Fibroblast of skin of left biceps (primary cell): Measurements from ENCODE around the gene FAM193A.
"Not testable (repeated sequence)": the region's sequence is repeated elsewhere in the genome, so short reads cannot be mapped to it uniquely, and the experiment has no call there.

ENCODE experiments used
- DNase-seq, 2 experiments: peaks; one replicate each; pipeline ENCODE4 v3.0.0-alpha.2; 2013; ENCODE audit warnings: low read depth in 2 of 2

The FAM193A gene

DNA sequence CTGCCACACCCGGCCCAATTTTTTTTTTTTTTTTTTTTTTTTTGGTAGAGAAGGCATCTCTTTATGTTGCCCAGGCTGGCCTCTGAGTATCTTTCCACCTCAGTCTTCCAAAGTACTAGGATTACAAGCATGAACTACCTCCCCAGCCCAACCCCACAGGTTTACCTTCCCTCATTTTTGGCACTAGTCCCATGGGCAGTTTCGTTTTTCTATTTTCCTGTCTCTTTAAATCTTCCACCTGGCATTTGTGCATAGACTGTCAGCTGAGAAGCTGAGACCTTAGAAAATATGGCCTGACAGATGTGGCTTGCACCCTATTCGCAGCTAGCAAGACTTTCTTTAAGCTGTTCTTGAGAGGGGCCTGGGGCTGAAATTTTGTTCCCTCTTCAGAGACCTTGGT, 191.8 kb downstream of the FAM193A start:
- DNase-seq = no peak

DNA sequence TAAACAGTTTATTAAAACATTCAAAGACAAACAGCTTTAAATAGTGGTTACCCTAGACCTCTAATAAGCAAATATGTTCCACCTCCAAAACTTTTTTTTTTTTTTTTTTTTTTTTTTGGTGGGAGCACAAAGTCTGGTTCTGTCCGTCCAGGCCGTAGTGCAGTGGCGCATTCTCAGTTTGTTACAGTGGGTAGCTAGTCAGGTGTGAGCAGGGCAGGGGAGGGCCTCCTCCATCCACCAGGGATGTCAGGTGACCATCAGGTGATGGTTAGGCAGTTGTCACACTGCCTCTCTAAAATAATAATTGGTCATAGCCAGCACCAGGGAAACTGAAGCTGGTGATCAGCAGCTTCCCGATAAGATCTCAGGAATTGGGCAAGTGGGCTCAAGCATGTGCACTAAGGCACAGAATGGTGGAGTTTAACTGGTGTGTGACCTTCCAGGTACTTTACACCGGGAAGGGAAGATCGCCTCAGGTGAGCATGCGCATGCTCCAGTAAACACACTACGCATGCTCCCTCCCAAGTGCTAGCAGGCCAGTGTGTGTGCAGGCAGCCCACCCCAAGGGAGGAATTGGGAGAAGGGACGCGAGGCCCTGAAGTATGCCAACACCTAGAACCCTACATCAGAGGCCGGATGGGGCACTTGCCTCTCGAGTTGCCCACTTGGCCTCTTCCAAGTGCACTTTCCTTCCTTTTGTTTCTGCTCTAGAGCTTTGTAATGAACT, 192.5 kb downstream of the FAM193A start:
- DNase-seq = no peak

DNA sequence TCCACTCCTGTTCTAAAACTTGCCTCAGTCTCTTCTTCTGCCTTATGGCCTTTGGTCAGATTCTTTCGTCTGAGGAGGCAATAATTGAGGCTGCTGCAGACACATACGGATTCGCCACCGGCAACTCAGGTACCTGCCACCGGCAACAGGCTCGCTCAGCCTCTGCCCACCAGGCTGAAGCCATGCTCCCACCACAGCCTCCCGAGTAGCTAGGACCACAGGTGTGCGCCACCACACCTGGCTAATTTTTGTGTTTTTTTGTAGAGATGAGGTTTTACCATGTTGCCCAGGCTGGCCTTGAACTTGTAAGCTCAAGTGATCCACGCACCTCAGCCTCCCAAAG, 193.1 kb downstream of the FAM193A start:
- DNase-seq = no peak

DNA sequence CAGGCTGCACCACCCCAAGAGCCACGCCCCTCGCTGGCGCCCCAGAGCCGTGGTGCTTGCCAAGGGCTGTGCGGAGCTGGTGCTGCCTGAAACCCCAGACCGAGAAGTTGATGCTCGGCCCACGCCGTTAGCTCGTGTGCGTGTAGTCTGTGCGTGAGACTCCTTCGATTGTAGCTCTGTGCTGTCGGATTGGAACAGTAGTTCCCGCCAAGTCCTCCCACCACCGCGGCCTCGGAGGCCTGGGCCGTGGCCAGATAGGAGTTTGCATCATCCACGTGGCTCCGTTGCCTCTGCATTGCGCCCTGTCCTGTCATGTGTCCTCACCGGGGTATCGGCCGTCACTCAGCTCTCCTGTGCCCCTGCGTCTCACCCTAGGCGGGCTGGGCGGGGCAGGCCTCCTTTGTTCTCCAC, 195.5 kb downstream of the FAM193A start:
- DNase-seq = no peak

DNA sequence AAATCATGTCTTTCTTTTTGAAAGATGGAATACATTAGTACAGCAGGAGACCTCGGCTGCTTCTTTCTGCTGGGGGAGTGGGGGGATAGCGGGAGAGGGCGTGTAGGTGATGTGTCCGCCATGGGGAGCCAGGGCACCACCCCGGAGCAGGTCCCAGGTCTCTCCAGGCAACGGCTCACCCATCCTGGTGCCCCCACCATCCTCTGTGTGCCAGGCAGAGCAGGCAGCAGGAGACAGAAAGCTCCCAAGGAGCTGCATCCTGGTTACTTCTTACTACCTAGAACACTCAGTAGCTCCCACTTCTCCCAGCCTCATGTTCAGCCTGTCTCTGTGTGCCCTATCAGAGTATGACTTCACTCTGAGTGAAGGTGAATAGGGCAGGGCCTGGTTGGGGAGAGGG, 196.1 kb downstream of the FAM193A start:
- no peak for DNase-seq

DNA sequence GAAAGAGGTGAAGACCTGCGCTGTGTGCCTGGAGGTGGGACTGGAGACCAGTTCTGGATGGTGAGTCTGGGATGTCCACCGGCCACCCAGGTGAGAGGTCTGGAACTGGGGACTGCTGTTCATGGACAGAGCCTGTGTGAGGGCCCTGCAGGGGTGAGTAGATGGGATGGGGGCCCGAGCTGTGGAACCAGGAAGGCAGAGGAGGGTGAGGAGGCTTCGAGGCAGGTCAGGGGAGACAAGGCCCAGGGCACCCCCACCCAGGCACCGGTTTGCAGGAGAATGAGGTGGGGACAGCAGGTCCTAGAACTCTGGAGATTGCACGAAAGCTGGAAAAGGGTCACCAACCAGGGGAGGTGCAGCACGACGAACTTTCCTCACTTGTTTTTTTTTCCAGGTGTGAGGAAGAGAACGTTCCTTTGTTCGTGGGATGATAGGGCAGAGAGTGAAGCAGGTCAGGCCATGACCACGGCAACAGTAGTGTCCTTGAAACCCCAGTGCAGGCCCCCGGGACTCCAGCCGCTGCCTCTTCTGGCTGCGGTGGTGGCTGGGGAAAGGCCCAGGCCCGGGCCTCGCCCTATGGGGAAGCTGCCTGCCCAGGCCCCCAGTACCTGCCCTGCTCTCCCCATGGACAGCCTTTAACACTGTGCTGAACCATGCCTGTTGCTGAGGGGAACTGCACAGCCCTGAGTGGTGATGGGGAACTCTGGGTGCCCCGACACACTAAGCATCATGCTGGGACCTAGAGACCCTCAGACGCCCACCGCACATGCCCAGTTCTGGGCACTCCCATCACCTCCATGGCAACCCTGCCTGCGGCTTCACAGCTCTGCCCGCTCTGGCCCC, 196.8 kb downstream of the FAM193A start:
- no peak for DNase-seq

DNA sequence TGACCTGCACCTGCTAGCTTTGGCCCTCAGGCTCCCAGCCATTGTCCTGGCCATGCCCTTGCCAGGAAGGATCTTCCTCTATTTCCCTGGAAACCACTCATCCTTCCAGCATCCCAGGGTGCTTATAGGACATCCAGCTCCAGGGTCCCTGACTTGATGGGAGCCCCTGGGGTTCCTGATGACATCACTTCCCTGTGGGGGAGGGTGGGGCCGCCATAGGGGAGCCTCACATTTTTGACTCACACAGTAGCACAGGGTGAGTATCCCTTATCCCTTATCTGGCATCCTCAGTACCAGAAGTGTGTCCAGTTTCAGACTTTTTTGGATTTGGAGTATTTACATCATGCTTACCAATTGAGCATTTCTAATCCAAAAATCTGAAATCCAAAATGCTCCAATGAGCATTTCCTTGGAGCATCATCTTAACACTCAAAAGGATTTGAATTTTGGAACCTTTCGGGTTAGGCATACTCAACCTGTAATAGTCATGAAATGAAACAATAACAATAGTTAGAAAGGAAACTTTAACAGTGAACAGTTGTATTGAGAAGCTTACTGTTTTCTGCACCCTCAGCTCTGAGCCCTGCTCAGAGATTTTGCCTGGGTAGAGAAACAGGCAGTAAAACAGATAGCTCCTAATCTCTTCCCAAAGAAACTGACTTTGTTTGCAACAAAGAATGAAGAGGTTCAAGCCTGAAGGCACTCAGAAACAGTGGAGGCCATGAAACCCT, 197.6 kb downstream of the FAM193A start:
- no peak for DNase-seq

DNA sequence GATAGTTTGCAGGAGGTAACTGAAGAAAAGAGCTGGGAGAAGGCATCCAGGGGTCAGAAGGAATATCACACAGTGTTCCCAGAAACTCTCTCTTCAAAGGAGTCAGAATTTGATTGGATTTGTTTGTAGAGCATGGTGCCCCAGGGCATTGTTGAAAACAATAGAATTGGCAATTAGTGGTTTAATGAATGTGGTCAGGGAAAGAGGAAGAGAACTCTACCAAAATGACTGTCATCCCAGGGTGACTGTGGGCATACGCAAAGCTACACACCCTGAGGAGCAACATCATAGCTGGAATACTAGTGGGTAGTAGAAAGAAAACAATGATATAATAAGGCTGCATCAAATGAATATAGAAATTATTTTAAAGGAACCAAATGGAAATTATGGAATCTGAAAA, 198.2 kb downstream of the FAM193A start:
- no peak for DNase-seq

DNA sequence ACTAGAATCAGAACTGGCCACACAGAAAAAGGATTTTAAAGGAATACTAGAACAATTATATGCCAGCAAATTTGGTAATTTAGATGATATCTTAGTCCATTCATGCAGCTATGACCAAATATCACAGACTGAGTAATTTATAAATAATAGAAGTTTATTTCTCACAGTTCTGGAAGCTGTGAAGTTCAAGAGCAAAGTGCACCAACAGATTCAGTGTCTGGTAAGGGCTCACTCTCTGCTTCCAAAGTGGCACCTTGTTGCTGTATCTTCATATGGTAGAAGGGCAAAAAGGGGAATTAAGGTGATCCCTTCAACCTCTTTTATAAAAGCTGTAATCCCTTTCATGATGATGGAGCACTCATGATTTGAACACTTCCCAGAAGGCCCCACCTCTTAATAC, 199.4 kb downstream of the FAM193A start:
- no peak for DNase-seq

DNA sequence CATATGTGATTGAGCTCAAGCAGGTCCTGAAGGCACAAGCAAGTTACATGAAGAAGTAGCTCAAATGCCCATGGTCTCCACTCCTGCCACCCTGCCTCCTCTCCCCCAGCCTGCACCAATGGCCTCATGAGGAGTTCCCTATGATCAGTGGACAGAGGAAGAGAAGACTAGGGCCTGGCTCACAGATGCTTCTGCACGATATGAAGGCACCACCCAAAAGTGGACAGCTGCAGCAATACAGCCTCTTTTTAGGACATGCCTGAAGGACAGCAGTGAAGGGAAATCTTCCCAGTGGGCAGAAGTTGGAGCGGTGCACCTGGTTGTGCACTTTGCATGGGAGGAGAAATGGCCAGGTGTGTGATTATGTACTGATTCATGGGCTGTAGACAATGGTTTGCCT, 201.8 kb downstream of the FAM193A start:
- DNase-seq = not testable (repeated sequence)

DNA sequence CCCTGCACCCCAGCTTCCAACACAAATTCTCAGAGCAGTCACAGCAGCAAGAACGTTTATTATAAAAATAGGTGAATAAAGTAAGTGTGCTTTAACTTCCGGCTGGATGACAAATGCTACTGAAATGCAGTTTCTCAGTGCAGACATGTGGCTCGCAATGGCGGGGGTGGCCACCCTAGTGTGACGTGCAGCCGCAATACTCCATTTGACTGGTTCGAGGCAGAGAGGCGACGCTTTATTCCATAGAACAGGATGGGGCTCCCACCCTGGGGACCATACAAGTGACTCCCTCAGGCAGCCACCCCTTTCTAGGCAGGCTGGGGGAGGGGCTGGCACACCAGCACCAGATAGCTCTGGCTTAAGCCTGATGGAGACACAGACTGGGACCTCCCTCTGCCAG, 205.2 kb downstream of the FAM193A start:
- DNase-seq = peak in 1 of 2 experiments; percentile 6

DNA sequence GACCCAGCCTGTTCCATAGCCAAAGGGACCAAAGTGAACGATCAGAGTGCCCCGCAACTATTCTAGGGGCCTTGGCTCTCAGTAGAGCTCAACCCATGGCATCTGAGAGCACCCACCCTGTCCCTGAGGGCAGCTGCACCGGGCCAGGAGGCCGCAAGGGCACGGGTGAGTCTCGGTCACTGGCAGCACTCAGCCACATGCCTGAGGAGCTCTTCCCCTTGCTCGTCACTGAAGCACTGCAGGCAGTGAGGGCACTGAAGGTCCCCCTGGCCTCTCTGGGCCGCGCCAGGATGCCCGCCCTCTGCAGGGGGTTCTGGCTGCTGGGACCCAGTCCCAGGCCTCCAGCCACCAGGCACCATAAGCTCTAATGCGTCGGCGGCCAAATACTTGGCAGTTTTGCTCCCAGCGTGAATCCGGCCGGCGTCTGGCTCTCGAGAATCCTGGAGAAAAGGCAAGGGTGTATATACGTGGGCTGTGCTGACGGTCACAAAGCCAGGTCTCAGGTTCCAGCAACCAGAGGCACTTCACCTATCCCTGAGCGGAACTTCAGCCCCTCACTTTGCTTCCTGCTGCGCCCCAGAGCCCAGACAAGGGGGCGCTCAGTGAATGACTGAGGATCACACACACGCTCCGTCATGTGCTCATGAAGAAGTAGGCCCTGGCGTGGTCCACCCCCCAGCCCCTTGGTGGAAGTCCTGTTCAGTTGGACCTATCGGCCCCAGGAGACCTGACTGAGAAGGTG, 205.8 kb downstream of the FAM193A start:
- no peak for DNase-seq

DNA sequence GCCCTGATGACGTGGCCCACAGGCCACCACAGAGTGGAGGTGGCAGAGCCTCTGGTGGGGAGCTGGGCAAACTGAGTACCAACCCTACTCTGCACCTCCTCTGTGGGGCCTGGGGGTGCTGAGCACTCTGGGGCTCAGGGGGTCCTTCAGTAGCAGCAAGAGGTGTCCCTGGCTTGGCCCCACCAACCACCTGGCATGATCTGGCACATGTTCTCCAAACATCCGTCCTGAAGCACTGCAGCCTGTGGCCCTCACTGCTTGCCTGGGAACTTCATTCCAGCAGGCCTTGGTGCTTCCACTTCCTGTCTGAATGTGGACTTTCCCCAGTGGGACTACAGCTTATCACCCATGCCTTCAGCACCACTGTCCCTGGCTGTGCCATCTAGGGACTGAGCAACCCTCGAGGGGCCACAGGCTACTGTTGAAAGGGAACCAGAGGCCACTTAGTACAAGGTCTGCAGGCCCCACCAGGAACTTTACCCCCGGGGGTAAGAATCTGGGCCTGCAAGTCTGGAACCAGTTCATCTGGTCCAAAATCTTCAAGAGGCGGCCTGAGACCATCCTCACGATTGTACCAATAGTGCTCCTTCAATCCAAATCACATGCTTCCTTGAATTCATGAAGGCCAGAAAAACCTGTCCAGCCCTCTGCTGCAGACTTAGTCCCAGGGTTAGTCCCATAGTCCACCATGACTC, 206.5 kb downstream of the FAM193A start:
- DNase-seq = no peak

DNA sequence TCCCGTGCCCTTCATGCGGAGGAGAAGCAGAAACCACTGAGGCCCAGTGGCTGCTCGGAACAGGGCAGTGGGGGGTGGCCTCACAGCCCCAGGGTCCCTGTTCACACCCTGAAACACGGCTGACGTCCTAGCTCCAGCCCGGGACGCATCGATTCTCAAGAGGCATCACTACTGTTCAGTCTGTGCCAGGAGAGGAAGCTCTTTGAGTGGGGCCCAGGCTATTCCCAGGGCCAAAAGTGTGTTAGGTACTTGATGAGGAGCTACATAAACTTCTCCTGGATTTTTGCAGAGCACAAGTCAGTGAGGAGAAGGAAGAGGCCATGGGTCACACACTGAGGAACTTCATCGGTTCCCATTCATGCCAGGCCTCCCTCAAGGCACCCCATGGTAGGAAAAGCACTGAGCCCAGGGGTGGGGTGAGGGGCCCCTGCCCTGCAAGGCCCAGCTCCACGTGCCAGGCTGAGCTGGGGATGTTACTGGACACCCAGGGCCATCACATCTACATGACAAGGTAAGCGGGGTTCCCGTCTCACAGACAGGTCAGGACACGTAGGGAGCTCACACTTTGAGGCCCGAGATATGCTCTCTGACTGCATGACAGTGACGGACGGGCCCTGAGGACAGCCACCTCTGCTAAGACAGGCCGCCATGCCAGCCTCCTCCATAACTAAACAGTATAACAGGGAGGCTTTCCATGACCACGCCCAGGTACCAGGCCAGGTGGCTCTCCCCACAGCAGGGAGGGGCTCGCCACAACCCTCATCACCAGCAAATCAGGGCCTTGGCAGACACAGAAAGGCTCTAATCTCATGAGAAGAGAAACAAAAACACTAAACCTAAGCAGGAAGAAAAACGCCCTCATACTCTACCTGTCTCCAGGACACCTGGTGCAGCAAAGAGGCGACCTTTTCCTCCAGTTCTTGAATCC, 207.3 kb downstream of the FAM193A start:
- no peak for DNase-seq

DNA sequence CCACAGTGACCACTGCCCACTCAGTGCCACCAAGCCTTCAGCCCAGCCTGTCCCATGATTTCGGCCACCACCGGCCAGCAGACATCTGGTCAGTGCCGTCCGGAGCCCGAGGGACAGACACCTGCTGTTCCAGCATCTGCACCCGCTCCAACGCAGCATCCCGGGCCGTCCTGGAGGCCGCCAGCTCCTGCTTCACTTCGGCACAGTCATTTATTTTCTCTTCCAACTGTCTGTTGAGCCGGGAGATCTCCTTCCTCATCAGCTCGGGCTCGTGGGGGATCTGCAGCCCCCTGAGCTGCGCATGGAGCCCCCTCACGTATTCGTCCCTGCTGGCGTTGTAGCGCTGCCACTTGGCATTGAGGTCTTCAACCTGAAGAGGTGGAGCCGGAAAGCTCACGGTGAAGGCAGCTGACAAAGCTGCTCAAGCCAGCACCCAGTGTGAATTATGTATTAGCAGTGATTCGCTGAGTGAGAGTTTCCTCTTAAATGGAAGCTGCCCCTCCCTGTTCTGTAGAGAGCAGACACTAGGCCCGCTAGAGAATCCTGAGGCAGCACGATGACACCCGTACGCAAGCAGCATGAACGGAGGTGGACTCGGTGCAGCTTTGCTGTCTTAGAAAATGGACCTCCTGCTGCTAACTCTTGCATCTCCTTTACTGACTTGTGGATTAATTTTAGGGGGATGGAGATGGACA, 208.3 kb downstream of the FAM193A start:
- no peak for DNase-seq

DNA sequence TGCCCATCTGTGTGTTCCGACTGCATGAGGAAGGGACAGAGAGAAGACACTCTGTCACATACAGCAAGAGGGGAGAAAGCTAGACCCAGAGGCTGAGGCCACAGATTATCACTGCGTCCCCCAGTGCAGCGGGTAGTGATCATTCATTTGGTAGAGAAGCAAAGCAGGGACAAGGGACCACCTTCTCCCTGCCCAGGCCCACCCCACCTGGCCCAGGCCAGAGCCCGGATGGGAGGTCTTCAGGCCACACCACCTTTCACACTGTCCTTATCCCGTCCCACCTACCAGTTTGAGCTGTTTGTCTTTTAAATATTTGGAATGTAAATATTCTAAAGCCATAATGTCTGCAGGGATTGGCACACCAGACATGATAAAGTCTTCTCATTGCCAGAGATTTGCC, 209.1 kb downstream of the FAM193A start:
- DNase-seq = no peak

DNA sequence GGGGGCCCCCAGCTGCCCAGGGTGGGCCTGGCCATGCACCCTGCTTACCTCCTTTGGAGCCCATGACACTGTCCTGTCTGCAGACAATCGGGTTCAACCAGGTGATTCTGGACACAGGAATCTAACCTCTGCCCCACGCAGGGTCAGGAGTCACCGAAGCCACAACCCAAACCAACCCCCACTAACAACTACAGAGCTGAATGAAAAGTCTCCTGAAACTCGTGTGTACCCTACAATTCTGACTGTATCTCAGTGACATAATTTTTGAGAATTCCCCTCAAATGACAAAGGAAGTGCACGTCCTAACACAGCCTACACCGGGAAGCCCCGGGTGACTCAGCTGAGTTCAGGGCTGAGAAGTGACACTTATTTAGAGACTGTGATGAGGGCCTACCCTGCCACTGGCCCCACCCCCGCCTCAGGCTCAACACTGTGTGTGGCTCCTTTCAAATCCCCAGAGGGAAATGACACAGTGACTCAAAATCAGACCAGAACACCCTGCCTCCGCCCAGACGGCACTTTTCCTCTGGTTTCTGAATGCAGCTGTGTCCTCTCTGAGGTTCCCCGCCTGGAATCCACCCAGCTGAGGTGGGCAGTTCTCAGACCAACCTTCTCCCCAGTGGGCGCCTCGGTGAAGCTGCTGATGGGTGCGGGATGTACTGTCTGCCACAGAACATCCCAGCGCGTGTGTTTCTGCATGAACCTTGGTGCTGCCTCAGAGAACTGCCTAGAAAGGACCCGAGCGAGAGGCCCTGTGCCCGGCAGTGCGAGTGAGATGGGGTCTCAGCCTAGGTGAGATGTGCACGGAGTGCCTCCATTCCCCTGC, 209.7 kb downstream of the FAM193A start:
- no peak for DNase-seq

DNA sequence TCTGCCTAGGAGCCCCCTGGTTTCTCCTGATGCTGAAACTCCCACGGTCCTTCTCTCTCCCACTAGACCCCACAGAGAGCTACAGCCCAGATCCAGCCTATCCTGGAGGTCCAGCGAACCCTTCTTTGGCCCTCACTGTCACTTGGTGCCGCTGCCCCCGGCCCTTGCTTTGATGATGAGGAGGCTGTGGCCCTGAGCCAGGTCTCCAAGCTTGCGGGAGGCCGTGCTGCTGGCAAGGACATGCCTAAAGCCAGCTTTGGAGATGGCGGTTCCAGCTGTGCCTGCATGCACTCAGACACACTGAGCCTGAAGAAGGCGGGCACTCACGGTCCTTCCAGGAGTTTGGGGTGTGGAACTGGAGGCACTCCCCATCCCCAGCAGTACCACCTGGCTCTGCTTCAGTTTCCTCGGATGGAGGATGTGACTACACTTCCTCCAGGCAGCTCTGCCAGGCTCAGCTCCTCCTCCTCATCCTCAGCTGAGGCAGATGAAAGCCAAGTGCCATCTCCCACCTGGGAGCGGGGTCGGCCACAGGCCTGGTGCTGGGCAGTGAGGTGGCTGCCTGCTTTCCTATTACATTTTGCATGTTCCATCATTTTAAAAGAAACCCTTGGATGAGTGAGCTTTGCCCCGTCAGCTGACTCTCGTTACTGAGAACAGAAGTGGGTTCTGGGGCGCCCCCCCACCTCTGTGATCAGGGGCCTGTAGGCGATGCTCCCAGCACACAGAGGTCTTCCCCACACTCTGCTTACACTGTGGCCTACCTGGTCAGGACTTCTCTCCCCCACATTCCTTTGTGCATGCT, 210.6 kb downstream of the FAM193A start:
- DNase-seq = no peak
